ENCODE measurements around the gene EDAR.

Gene EDAR

DNA sequence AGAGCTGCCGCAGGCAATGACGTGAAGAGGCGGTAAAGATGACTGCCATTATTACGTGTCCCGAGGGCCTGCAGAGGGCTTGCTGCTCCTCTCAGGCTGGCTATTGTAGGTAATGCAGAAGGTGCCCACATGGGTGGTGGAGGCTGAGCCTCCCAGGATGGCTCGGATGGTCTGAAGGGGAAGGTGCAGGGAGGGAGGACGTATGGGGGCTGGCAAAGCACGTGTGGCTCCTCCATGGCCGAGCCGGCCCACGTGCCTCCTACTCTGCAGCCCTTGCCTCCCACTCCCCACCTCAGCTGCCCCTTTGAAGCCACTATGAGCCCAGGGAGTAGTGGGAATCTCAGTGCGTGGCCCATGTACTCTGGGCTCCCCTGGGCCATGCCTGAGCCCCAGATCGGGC, 48.9 kb downstream of the EDAR start:
- no peak for DNase-seq (ENCODE audit: low read depth)

DNA sequence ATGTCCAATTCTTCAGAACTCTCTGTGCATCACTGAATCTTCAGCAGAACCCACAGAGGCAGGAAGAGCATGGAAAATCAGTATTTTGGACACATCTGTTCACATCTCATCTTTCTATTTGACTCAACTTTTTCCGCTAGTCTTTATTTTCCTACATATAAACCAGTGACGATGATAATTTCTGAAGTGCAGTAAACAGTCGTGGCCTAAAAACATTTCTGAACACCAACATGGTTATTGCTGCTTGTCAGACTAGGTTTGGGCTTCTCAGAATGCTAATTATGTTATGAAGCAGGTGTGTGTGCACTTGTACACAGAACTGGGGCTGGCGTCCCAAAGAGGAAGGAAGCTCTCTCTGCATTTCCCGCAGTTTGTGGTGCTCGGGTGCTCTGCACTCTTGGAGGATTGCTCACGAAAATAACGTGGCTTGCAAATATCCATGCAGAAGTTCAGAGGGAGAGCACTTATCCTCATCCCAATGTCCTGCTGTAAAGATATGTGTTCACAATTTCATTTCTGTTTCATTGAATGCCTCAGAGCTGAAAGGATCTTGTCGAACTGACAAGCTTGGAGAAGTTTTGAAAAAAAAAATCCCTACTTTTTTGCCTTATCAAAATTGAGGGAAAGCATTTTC, 50.8 kb downstream of the EDAR start:
- no peak for DNase-seq (ENCODE audit: low read depth)

DNA sequence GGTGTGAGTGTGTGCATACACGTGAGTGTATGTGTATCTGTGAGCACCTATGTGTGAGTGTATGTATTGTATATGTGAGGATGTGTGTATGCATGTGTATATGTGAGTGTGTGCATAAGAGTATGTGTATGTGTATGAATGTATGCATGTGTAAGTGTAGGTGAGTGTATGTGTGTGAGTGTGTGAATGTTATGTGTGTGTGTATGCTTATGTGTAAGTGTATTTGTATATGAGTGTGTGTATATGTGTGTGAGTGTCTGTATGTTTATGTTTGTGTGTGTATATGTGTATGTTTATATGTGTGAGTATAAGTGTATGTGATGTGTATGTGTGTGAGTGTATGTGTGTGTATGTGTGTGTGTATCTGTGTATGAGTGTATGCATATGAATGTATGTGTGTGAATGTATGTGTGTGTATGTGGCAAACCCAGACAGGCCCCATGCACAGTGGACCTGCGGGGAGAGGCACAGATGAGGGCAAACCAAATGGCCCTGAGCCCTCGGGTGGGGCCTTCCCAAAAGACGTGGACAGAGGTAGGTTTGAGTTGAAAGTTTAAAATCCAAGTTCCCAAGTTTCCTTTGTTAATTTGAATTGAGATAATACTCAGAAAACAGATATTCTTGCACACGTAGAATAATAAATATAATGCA, 51.5 kb downstream of the EDAR start:
- DNase-seq (ENCODE audit: low read depth), result no peak

DNA sequence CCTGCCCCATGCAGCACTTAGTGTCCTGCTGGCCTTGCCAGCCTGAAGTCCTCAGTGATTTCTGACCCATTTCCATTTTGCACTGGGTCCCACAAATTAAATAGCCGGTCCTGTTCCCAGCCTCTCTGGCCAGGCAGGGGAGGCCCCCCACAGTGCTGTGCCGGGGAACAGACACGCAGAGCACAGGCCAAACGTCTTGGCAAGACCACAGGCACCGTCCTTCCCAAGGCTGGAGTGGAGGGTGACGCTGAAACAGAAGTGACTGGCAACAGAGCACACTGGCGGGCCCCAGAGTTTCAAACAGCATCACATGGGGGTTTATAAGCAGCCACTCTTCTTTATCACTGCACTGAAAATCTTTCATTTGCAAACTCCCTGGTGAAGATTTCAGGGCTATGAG, 52.2 kb downstream of the EDAR start:
- no peak for DNase-seq (ENCODE audit: low read depth)

DNA sequence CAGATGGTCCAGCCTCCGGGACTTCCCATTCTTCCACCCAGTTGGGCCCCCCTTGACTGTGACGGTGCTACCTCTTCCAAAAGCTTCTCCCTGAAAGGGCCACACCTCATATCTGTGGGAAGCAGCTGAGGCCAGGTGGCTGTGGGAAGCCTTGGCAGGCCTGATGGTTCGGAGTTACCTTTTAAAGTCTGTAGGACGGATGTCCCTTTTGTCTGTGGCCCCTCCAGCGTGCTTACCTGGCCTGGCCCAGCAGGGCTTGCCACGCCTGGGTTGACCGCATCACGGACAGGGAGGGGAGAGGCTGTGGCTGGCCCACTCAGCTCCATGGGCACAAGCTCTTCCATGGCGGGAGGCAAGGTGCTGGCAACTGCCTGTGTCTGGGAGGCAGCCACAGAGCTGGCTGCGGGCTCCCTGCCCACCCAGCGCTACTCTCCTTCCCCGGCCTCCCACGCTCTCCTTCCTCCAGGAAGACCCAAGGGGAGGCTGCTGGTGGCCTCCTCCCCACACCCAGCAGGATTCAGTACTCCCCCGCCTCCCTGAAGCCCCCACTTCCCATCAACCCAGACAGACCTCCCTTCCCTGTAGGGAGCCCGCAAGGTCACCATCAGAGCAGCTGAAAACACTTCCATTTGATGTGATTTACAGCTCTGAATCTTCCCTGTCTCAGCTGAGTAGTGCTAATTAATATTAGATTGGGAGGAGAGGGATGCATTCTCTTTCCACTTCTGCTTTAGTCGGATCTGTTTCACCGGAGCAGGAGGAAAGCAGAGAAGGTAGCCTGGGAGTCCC, 52.8 kb downstream of the EDAR start:
- DNase-seq (ENCODE audit: low read depth), result no peak

DNA sequence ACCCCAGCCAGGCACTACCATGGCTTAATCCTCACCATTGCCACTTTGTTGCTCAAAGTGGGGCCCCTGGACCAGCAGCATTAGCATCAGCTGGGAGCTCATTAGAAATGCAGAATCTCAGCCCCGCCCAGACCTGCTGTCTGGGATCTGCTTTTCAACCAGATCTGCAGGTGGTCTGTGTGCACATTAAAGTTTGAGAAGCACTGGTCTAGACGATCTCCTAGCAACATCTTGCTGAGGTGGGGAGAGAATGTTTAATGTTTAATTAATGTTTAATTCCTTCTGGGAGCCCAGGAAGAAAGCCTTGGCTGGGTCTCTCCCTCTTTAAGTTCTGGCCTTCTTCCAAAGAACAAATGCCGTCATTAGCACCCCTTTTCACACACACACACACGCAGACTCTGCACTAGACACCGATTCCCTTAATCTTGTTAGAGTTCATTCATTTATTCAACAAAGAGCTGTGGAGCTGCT, 53.7 kb downstream of the EDAR start:
- DNase-seq (ENCODE audit: low read depth), result no peak

DNA sequence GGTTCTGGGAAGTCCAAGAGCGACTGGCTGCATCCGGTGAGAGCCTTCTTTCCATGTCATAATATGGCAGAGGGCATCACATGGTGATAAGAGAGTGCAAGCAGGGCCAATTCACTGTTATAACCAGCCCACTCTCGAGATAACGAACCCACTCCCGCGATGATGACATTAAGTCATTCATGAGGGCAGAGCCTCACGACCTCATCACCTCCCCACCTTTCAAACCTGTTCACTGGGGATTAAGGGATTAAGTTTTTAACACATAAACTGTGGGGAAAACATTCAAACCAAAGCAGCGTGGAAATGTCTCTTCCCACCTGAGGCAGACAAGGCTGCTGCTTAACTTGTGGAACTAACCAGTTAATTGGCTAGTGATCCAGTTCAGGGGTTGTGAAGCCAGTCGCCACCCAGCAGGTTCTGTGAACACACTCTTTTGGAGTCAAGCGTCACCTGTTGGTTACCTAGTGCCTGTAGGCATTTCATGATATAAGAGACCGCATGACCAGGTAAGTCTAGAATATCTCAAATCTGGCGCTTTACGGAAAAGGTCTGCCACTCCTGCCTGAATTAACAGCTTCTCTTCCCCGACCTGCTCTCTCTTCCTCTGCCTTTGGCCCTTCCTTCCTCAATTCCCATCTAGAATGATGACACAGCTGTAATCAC, 54.3 kb downstream of the EDAR start:
- DNase-seq (ENCODE audit: low read depth), result no peak

DNA sequence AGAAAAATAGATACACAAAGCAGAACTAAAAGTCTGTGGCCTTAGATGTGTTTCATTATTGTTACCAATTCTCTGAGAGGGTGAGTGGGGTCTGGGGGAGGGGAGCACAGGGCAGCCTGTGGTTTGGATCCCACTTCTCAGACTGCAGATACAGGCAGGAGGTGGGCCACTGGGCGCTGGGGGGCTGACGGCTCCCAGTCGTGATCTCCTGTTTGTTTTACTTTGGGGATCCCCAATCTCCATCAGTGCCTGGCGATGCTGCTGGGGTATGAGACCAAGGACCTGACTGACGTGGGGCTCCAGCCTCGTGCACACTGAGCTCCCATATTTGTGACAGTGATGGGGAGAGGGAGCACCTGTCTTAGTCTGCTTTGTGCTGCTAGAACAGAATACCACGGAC, 54.9 kb downstream of the EDAR start:
- no peak for DNase-seq (ENCODE audit: low read depth)

DNA sequence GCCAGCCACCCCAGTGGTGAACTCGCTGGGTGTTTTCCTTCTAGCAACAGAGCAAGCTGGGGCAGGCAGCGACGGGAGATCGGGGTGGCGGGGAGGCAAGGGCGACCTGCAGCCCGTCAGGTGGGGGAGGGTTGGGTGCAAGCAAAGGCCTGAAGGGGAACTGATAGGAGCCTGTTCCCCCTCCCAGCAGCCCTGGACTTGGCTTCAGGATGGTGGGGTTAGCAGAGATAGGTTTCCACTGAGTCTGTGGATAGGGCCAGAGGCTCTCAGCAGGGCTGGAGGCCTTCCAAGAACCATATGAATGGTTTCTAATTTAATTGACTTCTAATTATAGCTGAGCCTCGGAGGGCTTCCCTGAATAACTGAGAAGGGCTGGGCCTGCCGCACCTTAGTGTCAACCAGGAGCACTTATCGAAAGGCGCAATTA, 55.3 kb downstream of the EDAR start:
- DNase-seq (ENCODE audit: low read depth), result no peak

DNA sequence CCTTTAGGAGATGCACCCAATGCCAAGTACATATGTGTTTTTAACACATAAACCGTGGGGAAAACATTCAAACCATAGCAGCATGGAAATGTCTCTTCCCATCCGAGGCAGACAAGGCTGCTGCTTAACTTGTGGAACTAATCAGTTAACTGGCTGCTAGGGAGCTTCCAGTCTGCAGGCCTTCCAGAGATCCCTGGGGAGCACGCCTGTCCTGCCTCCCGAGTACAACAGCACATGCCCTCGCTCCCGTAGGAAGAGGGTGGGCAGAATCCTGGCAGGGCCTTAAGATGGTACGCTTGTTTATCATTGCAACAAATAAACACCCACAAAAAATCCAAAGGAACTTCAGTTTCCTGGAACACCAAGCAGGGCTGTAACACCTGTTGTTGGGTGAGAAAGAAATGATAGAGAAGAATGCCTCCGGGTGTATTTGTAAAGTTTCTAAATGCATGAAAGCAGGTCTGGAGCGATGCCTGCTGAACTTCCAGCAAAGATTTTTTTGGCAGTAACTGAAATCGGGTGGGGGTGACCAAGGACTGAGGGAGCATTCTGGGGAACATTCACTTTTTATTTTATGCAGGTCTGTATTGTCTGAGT, 56.2 kb downstream of the EDAR start:
- DNase-seq (ENCODE audit: low read depth), result no peak

DNA sequence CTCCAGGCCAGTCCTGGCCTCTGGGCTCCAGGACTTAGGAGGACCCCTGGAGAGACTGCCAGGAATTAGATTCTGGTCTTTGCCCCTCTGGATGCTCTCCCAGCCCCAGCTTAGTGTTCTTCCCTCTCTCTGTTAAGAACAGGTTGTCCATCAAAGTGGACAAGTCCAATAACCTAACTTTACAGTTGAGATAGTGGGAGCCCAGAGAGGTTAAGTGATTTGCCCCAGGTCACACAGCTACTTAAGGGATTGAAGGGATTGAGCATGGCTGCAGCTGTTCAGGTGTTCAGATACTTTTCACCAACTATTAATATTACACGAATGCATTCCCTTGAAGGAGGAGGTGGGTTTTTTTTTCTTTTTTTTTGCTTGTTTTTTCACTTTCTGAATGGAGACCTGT, 57.6 kb downstream of the EDAR start:
- no peak for DNase-seq (ENCODE audit: low read depth)

DNA sequence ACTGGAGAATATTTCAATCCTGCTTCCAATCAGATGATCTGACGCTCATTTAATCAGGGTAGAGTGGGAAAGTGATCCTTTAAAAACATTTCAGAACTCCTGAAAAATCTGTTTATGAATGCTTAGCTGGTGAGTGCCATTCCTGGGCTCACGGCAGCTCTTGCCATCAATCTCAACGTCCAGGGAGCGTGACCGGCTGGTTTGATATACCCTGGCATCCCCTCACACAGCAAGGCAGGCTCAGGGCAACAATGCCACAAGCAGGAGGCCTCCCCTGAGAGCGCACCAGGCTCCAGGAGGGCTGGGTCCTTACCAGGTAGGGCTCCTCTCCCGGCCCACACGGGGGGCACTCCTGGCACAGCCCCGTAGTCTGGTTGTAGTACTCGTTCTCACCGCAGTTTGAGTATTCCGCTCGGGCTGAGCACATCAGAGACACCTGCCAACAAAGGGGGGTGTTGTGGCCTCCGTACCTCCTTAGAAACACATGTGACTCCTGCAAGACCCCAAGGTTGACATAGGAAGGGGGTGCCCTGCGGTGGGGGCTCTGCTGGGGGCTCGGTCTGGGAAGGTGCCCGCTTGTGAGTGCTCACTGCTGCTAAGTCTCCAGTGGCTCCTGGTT, 59.1 kb downstream of the EDAR start:
- no peak for DNase-seq (ENCODE audit: low read depth)

DNA sequence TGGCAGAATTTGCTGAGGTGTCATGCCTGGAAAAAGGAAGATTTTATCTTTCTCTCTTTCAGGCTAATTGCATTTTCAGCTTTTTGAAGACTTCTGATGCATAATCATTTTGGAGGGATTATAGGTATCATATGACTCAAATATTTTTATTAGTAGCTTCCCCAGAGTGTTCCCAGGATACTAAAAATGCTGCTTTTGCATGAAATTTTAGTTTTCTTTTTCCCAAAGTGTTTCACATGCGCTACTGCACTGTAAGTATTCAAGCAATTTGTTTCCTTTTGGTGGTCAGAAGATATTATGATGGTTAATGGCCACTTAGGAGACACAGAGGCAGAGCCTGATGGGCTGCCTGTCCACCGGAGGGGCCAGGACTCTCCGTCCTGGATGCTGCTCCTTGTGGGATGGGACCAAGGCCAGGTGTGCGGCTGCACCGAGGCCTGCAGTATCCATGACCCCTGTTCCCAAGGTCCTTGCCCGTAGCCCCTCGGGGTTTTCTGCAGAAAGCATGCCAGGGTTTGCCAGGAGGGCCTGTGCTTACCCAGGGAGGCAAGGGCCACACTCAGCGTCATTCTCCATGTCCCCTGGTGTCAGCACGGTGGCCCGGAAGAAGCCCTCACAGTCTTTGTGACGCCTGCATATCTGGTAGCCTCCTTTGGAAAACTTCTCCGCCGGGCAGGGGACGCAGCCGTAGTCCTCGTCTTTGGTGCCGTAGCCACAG, 60.2 kb downstream of the EDAR start:
- DNase-seq (ENCODE audit: low read depth), result no peak

DNA sequence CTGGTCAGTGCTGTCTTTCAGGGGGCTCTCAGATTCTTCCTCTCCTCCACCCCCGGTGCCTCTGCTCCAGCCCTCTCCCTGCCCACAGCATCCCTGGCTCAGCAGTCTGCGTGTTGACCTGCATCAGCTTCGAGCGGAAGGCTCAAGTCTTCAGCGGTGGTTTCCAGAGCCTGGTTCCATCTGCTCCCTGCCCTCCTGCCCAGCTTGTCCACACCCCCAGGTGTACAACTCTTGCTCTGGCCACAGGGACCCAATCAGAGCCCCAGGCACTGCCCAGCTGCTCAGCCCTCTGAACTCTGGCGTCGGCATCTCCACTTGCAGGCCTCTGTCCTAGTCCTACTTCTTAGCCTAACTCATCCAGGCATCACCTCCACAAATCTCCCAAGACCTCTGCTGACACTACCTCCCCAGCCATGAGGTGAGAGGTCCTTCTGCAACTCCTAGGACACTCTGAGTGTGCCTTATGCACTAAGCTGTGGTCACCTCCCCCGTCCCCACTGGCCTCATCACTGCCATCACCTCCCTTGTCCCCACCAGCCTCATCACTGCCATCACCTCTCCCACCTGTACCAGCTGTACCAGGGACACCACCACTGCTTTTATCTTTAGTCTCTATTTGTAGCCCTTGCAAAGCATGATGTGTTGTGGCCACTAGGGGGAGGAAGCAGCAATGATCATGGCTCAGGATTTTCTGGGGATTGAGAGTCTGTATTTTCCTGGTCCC, 60.9 kb downstream of the EDAR start:
- DNase-seq (ENCODE audit: low read depth), result peak; percentile 59

DNA sequence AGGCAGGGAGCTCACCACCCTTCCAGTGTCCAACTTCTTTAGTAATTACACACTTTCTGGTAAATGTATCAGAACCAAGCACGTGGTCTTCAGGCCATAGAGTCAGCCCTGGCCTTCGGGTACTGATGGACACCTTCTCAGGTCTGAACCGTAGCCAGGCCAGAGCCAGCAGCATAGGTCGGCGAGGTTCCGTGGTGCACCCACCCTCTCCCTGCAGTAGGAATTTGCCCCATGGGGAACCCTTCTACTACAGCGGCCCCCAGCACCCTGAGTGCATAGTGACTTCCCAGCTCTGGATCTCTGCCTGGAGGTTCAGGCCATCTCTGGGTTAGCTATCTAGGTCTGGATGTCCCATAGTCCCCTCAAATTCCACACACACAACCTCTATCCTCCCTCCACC, 61.6 kb downstream of the EDAR start:
- no peak for DNase-seq (ENCODE audit: low read depth)

DNA sequence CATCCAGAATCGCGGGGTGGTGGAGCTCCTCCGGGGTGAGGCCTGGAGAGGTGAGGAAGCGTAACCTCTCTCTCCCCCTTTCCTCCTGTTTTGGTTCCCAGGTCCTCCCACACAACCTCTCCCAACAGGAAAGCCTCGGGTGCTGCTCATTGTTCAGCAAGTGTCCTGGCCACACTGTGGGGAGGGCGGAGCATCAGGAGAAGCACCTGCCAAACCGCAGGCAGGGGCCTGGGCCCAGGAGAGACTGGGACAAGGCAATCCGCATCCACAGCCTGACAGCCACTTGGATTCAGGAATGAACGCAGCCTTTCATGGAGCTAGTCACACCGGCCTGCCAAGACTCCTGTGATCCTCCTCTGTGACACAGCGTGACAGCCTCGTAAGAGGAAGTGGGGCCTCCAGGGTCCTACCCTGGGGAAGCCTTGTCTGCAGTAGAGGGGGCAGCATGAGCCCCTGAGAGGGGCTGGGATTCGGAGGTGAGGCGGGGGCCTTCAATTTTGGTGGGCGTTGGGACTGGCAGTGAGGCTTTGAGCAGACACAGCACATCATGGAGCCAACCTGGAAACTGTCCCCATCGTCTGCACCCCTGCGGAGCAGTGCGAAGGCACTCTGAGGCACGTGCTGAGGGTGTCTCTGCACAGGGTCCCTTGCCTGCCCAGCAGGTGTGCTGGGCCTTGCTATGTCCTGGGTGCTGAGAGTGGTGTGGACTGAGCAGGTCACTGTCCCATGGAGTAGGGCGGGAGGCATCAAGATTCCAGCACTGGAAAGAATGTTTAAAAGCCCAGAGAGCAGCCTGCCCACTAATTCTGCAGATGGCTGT, 62.2 kb downstream of the EDAR start:
- DNase-seq (ENCODE audit: low read depth), result no peak

DNA sequence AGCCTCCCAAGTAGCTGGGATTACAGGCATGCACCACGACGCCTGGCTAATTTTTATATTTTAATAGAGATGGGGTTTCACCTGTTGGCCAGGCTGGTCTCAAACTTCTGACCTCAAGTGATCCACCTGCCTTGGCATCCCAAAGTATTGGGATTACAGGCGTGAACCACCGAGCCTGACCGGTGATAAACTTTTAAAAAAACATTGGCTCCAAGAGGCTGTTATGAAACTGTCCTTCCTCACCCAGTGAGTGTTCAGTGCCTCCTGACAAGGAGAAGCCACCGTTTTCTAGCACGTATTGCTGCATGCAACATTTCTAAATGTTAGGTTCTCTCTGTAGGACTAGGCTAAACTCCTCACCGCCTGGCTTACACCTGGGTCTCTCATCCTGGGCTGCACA, 63.3 kb downstream of the EDAR start:
- DNase-seq (ENCODE audit: low read depth), result no peak

DNA sequence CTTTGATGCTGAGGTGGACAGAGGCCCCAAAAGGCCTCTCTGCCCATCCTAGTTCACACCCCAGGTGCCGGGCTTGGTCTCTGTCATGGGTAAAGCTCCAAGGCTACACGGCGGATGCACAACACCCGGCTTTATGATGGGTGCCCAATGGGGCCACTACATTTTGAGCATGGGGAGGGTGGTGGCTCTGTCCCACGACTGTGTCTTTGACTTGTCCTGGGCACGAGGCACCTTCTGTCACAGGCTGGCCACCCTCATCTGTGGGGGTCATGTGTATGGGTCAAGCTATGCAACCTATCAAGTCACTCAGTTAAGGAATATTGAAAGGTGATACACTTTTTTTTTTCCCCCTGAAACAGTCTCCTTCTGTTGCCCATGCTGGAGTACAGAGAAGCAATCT, 63.7 kb downstream of the EDAR start:
- no peak for DNase-seq (ENCODE audit: low read depth)

DNA sequence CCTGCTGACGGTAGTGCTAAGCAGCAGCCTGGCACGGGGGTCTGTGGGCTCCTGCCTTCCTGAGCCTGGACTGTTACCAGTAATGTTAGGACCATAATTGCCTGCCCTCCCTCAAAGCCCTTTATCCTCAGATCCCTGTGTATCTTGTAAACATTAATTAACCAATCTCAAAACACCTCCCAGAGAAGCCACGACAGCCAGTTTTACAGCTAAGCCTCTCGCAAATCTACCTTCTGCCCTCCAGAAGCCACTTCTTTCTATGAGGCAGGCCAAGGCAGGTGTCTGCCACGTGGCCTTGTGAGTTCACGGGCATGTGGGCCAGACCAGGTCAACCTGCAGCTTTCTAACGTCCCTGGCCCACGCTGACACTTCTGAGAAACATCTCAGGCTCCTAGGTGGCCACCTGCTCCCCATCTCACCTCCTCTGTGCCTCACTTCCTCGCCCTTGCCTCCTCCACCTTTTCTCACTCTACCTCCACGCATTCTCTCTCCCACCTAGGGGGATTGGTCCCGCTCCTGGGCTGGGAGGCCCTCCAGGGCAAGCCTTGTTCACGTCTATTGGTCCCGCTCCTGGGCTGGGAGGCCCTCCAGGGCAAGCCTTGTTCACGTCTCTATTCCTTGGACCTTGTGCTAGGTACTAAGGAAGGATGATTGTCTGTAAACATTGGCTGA, 64.3 kb downstream of the EDAR start:
- no peak for DNase-seq (ENCODE audit: low read depth)

Data from EH (cell line).